Suprapubic skin (tissue), 4 donors: ENCODE measurements around the gene RPL37.

ENCODE experiments used
- EP300 ChIP-seq: sonication (generic); formaldehyde crosslinking; IDR thresholded peaks from one replicate; pipeline ENCODE4 v1.6.1; 2017; ENCODE audit warnings: antibody characterized with exemption
- POLR2A ChIP-seq, 2 donors: fragments of 450-650 bp; IDR thresholded peaks; one replicate each; pipeline ENCODE4 v1.6.1; 2017; ENCODE audit warnings: antibody characterized with exemption in 2 of 2, mild to moderate bottlenecking in 2 of 2, moderate library complexity in 2 of 2
- POLR2AphosphoS5 ChIP-seq, 3 donors: sonication (generic); formaldehyde crosslinking; IDR thresholded peaks; one replicate each; pipeline ENCODE4 v1.6.1; 2017; ENCODE audit warnings: antibody characterized with exemption in 3 of 3
- TF ChIP-seq, protein P1 (sequence below), 2 donors: fragments of 200-600 bp in 1 of 2; fragments of 450-650 bp in 1 of 2; sonication (generic) in 1 of 2; IDR thresholded peaks; one replicate each; pipeline ENCODE4 v1.5.1; 2016 to 2019; ENCODE audit warnings: antibody characterized with exemption in 2 of 2, mild to moderate bottlenecking in 1 of 2, moderate library complexity in 1 of 2

DNA sequence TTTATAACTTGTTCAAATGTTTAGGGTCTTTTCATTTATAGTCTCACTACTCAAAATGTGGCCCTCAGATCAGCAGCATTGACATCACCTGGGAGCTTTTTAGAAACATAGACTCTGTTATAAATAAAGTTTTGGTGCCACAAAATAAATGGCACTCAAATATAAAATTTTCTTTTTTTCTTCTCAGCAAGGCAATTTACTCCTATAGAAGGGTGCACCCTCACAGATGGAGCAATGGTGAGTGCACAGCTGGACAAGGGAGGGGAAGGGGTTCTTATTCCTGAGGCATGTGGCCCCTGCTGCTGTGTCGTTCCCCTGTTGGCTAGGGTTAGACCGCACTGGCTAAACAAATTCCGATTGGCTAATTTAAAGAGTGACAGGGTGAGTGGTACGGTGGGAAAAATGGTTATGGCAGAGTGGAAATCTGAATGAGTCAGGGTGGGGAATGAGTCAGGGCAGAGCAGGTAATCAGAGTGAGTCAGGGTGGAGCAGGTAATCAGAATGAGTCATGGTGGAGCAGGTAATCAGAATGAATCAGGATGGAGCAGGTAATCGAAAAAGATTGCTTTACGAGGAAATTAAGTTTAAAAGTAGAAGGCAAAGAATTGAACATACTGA, 42.5 kb upstream of the RPL37 start:
- TF ChIP-seq, protein P1, sequence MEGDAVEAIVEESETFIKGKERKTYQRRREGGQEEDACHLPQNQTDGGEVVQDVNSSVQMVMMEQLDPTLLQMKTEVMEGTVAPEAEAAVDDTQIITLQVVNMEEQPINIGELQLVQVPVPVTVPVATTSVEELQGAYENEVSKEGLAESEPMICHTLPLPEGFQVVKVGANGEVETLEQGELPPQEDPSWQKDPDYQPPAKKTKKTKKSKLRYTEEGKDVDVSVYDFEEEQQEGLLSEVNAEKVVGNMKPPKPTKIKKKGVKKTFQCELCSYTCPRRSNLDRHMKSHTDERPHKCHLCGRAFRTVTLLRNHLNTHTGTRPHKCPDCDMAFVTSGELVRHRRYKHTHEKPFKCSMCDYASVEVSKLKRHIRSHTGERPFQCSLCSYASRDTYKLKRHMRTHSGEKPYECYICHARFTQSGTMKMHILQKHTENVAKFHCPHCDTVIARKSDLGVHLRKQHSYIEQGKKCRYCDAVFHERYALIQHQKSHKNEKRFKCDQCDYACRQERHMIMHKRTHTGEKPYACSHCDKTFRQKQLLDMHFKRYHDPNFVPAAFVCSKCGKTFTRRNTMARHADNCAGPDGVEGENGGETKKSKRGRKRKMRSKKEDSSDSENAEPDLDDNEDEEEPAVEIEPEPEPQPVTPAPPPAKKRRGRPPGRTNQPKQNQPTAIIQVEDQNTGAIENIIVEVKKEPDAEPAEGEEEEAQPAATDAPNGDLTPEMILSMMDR (IDR thresholded peaks at IDR 0.05): no peak
- TF ChIP-seq POLR2A (IDR thresholded peaks at IDR 0.05) (no peak), POLR2AphosphoS5 (IDR thresholded peaks at IDR 0.05) (no peak), EP300 (no peak)
